ENCODE data around the gene CATSPER3. TPM values are rescaled to one million over a fixed set of nuclear protein-coding genes. Genes with fewer than 3 reads are reported as not detected.

Gene CATSPER3
- total RNA-seq, 1 experiment from 2014 or later, result 0.57 TPM

GRCh38 chr5:134975078-134975715, 7.5 kb downstream of the CATSPER3 start:
- Histone ChIP-seq H3K27ac (no peak overlapping the region), H3K4me2 (0 out of 2 replicates have a peak overlapping the region, but pooled peaks have one; percentile 3), H3K9me2 (ENCODE audit: insufficient read depth) (no peaks in the 10 kb centered on the region), H3K9me3 (ENCODE audit: insufficient read depth, low read depth) (peaks cover 5% of the 10 kb centered on the region; the same call in 1 of the 2 replicates), H4K20me1 (ENCODE audit: insufficient read depth) (no peaks in the 10 kb centered on the region), H3K4me1 (replicated peaks; ENCODE audit: insufficient read depth) (peaks cover 8% of the 10 kb centered on the region), H3K36me3 (ENCODE audit: low read depth) (no peaks in the 10 kb centered on the region), H2AFZ (no peak overlapping the region), H3K27me3 (ENCODE audit: insufficient read depth, low read depth) (no peaks in the 10 kb centered on the region), H3F3A (ENCODE audit: insufficient read depth, low read depth) (peaks cover 10% of the 10 kb centered on the region; the same call in 1 of the 2 replicates), H3K79me2 (ENCODE audit: low read depth) (no peaks in the 10 kb centered on the region), H3K4me3 (no peak overlapping the region)
- POLR2A ChIA-PET (ENCODE audit: unreplicated experiment), result no interaction called here
- CTCF ChIA-PET, result no interaction called here
- TF ChIP-seq, protein P1, sequence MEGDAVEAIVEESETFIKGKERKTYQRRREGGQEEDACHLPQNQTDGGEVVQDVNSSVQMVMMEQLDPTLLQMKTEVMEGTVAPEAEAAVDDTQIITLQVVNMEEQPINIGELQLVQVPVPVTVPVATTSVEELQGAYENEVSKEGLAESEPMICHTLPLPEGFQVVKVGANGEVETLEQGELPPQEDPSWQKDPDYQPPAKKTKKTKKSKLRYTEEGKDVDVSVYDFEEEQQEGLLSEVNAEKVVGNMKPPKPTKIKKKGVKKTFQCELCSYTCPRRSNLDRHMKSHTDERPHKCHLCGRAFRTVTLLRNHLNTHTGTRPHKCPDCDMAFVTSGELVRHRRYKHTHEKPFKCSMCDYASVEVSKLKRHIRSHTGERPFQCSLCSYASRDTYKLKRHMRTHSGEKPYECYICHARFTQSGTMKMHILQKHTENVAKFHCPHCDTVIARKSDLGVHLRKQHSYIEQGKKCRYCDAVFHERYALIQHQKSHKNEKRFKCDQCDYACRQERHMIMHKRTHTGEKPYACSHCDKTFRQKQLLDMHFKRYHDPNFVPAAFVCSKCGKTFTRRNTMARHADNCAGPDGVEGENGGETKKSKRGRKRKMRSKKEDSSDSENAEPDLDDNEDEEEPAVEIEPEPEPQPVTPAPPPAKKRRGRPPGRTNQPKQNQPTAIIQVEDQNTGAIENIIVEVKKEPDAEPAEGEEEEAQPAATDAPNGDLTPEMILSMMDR (conservative IDR thresholded peaks at IDR 0.05), result no peak
- TF ChIP-seq EZH2 (IDR thresholded peaks at IDR 0.05; ENCODE audit: low read depth), result no peak
- BruUV-seq (replicated peaks), result no TSS peak
- no peak for DNase-seq
- intact Hi-C loops (cut with micrococcal nuclease; ENCODE audit: unreplicated experiment), result no loop called here

DNA sequence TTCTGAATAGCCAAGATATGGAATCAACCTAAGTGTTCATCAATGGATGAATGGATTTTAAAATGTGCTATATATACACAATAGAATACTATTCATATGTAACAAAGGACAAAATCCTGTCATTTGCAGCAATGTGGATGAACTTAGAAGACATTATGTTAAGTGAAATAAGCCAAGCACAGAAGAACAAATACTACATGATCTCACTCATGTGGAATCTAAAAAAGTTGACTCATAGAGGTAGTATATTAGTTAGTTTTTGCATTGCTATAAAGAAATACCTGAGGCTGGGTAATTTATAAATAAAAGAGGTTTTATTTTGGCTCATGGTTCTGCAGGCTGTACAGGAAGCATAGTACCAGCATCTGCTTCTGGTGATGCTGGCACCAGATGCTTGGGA, 8.1 kb downstream of the CATSPER3 start:
- Histone ChIP-seq H3K27ac (no peak overlapping the region), H3K79me2 (ENCODE audit: low read depth) (no peaks in the 10 kb centered on the region), H3K27me3 (ENCODE audit: insufficient read depth, low read depth) (no peaks in the 10 kb centered on the region), H3K9me3 (ENCODE audit: insufficient read depth, low read depth) (peaks cover 5% of the 10 kb centered on the region; the same call in 1 of the 2 replicates), H4K20me1 (ENCODE audit: insufficient read depth) (no peaks in the 10 kb centered on the region), H3F3A (ENCODE audit: insufficient read depth, low read depth) (peaks cover 9% of the 10 kb centered on the region; the same call in 1 of the 2 replicates), H3K4me2 (0 out of 2 replicates have a peak overlapping the region, but pooled peaks have one; percentile 3), H3K36me3 (ENCODE audit: low read depth) (no peaks in the 10 kb centered on the region), H2AFZ (no peak overlapping the region), H3K4me1 (replicated peaks; ENCODE audit: insufficient read depth) (peaks cover 8% of the 10 kb centered on the region), H3K9me2 (ENCODE audit: insufficient read depth) (no peaks in the 10 kb centered on the region), H3K4me3 (no peak overlapping the region)
- TF ChIP-seq, protein P1 (conservative IDR thresholded peaks at IDR 0.05), result no peak
- TF ChIP-seq EZH2 (IDR thresholded peaks at IDR 0.05; ENCODE audit: low read depth), result no peak
- POLR2A ChIA-PET (ENCODE audit: unreplicated experiment), result no interaction called here
- CTCF ChIA-PET, result no interaction called here
- peak in 1 of 2 experiments; percentile 58 for DNase-seq
- intact Hi-C loops (cut with micrococcal nuclease; ENCODE audit: unreplicated experiment), result no loop called here
- no TSS peak for BruUV-seq (replicated peaks)

DNA sequence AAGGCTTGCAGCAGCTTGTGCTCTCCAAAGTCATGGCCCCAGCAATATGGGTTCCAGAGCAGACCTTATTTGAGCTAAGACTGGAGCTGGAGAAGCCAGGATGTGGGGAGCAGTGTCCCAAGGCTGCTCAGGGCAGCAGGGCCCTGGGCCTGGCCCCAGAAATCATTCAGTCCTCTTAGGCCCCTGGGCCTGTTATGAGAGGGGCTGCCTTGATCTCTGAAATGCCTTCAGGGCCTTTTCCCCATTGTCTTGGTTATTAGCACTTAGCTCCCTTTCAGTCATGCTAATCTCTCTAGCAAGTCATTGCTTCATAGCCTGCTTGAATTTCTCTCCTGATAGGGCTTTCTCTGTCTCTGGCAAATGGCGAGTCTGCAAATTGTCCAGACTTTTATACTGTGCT, 9.1 kb downstream of the CATSPER3 start:
- no peak overlapping the region for H3K4me2 ChIP-seq
- ChIA-PET CTCF (no interaction called here), POLR2A (ENCODE audit: unreplicated experiment) (no interaction called here)
- no TSS peak for BruUV-seq (replicated peaks)
- H3K79me2 ChIP-seq (ENCODE audit: low read depth), result no peaks in the 10 kb centered on the region
- no peak overlapping the region for H3K4me3 ChIP-seq
- peaks cover 9% of the 10 kb centered on the region; the same call in 1 of the 2 replicates for H3K9me3 ChIP-seq (ENCODE audit: insufficient read depth, low read depth)
- H3F3A ChIP-seq (ENCODE audit: insufficient read depth, low read depth), result peaks cover 9% of the 10 kb centered on the region; the same call in 1 of the 2 replicates
- no peaks in the 10 kb centered on the region for H3K9me2 ChIP-seq (ENCODE audit: insufficient read depth)
- intact Hi-C loops (cut with micrococcal nuclease; ENCODE audit: unreplicated experiment), result no loop called here
- peaks cover 8% of the 10 kb centered on the region for H3K4me1 ChIP-seq (replicated peaks; ENCODE audit: insufficient read depth)
- no peaks in the 10 kb centered on the region for H3K27me3 ChIP-seq (ENCODE audit: insufficient read depth, low read depth)
- TF ChIP-seq, protein P1 (conservative IDR thresholded peaks at IDR 0.05), result no peak
- no peak for TF ChIP-seq EZH2 (IDR thresholded peaks at IDR 0.05; ENCODE audit: low read depth)
- DNase-seq, result no peak
- no peaks in the 10 kb centered on the region for H3K36me3 ChIP-seq (ENCODE audit: low read depth)
- no peak overlapping the region for H2AFZ ChIP-seq
- no peak overlapping the region for H3K27ac ChIP-seq
- H4K20me1 ChIP-seq (ENCODE audit: insufficient read depth), result no peaks in the 10 kb centered on the region

Data from PC-9 (cell line).